ENCODE results near the gene ALDH1L1.

ALDH1L1 gene

GRCh38 chr3:126064627-126065258 lies 115.6 kb downstream of the ALDH1L1 start:
- Histone ChIP-seq H3K4me1 (ENCODE audit: insufficient read depth, insufficient read length) (no peaks in the 10 kb centered on the region), H3K4me3 (ENCODE audit: insufficient read length, low read depth) (no peak overlapping the region), H3K36me3 (ENCODE audit: insufficient read depth, insufficient read length, low read length) (peaks cover 2% of the 10 kb centered on the region), H3K9ac (ENCODE audit: insufficient read length, low read depth) (no peak overlapping the region), H3K27me3 (ENCODE audit: insufficient read depth, insufficient read length) (no peaks in the 10 kb centered on the region), H3K9me3 (ENCODE audit: insufficient read depth, low read length) (no peaks in the 10 kb centered on the region)
- no peak for TF ChIP-seq YY1 (IDR thresholded peaks at IDR 0.05; ENCODE audit: insufficient read depth, insufficient read length)
- no peak for TF ChIP-seq SUZ12 (IDR thresholded peaks at IDR 0.05; ENCODE audit: extremely low read depth, insufficient read depth, insufficient read length)
- no peak for TF ChIP-seq ZNF274 (IDR thresholded peaks at IDR 0.05; ENCODE audit: low read depth, low read length)
- no peak for DNase-seq (ENCODE audit: low read depth, low spot score)

GRCh38 chr3:126063358-126063965 lies 116.9 kb downstream of the ALDH1L1 start:
- H3K9ac ChIP-seq (ENCODE audit: insufficient read length, low read depth): no peak overlapping the region
- H3K4me1 ChIP-seq (ENCODE audit: insufficient read depth, insufficient read length): no peaks in the 10 kb centered on the region
- H3K36me3 ChIP-seq (ENCODE audit: insufficient read depth, insufficient read length, low read length): peaks cover 2% of the 10 kb centered on the region
- H3K27me3 ChIP-seq (ENCODE audit: insufficient read depth, insufficient read length): no peaks in the 10 kb centered on the region
- no peak for DNase-seq (ENCODE audit: low read depth, low spot score)
- no peaks in the 10 kb centered on the region for H3K9me3 ChIP-seq (ENCODE audit: insufficient read depth, low read length)
- TF ChIP-seq ZNF274 (IDR thresholded peaks at IDR 0.05; ENCODE audit: low read depth, low read length): no peak
- no peak for TF ChIP-seq SUZ12 (IDR thresholded peaks at IDR 0.05; ENCODE audit: extremely low read depth, insufficient read depth, insufficient read length)
- no peak for TF ChIP-seq YY1 (IDR thresholded peaks at IDR 0.05; ENCODE audit: insufficient read depth, insufficient read length)
- H3K4me3 ChIP-seq (ENCODE audit: insufficient read length, low read depth): no peak overlapping the region

- H3K27me3 ChIP-seq (ENCODE audit: insufficient read depth, insufficient read length): no peaks in the 10 kb centered on the region
- H3K4me3 ChIP-seq (ENCODE audit: insufficient read length, low read depth): no peak overlapping the region
- H3K36me3 ChIP-seq (ENCODE audit: insufficient read depth, insufficient read length, low read length): peaks cover 2% of the 10 kb centered on the region
- peaks cover 9% of the 10 kb centered on the region for H3K4me1 ChIP-seq (ENCODE audit: insufficient read depth, insufficient read length)
- TF ChIP-seq ZNF274 (IDR thresholded peaks at IDR 0.05; ENCODE audit: low read depth, low read length): no peak
- TF ChIP-seq YY1 (IDR thresholded peaks at IDR 0.05; ENCODE audit: insufficient read depth, insufficient read length): no peak
- no peak for TF ChIP-seq SUZ12 (IDR thresholded peaks at IDR 0.05; ENCODE audit: extremely low read depth, insufficient read depth, insufficient read length)
- no peak overlapping the region for H3K9ac ChIP-seq (ENCODE audit: insufficient read length, low read depth)
- DNase-seq (ENCODE audit: low read depth, low spot score): no peak
- no peaks in the 10 kb centered on the region for H3K9me3 ChIP-seq (ENCODE audit: insufficient read depth, low read length)
Observed at GRCh38 chr3:126061301-126062032, 118.9 kb downstream of the ALDH1L1 start.

GRCh38 chr3:126060613-126061145 lies 119.7 kb downstream of the ALDH1L1 start:
- Histone ChIP-seq H3K4me3 (ENCODE audit: insufficient read length, low read depth) (no peak overlapping the region), H3K36me3 (ENCODE audit: insufficient read depth, insufficient read length, low read length) (peaks cover 5% of the 10 kb centered on the region), H3K4me1 (ENCODE audit: insufficient read depth, insufficient read length) (peaks cover 12% of the 10 kb centered on the region), H3K27me3 (ENCODE audit: insufficient read depth, insufficient read length) (no peaks in the 10 kb centered on the region), H3K9ac (ENCODE audit: insufficient read length, low read depth) (no peak overlapping the region), H3K9me3 (ENCODE audit: insufficient read depth, low read length) (no peaks in the 10 kb centered on the region)
- no peak for DNase-seq (ENCODE audit: low read depth, low spot score)
- TF ChIP-seq SUZ12 (IDR thresholded peaks at IDR 0.05; ENCODE audit: extremely low read depth, insufficient read depth, insufficient read length): no peak
- no peak for TF ChIP-seq YY1 (IDR thresholded peaks at IDR 0.05; ENCODE audit: insufficient read depth, insufficient read length)
- TF ChIP-seq ZNF274 (IDR thresholded peaks at IDR 0.05; ENCODE audit: low read depth, low read length): no peak

- Histone ChIP-seq H3K9ac (ENCODE audit: insufficient read length, low read depth) (no peak overlapping the region), H3K27me3 (ENCODE audit: insufficient read depth, insufficient read length) (no peaks in the 10 kb centered on the region), H3K4me1 (ENCODE audit: insufficient read depth, insufficient read length) (peaks cover 12% of the 10 kb centered on the region), H3K36me3 (ENCODE audit: insufficient read depth, insufficient read length, low read length) (peaks cover 5% of the 10 kb centered on the region), H3K4me3 (ENCODE audit: insufficient read length, low read depth) (no peak overlapping the region), H3K9me3 (ENCODE audit: insufficient read depth, low read length) (no peaks in the 10 kb centered on the region)
- no peak for DNase-seq (ENCODE audit: low read depth, low spot score)
- no peak for TF ChIP-seq SUZ12 (IDR thresholded peaks at IDR 0.05; ENCODE audit: extremely low read depth, insufficient read depth, insufficient read length)
- no peak for TF ChIP-seq ZNF274 (IDR thresholded peaks at IDR 0.05; ENCODE audit: low read depth, low read length)
- TF ChIP-seq YY1 (IDR thresholded peaks at IDR 0.05; ENCODE audit: insufficient read depth, insufficient read length): no peak
Observed at GRCh38 chr3:126058666-126059065, 121.7 kb downstream of the ALDH1L1 start.

- peaks cover 12% of the 10 kb centered on the region for H3K4me1 ChIP-seq (ENCODE audit: insufficient read depth, insufficient read length)
- no peak for DNase-seq (ENCODE audit: low read depth, low spot score)
- H3K9me3 ChIP-seq (ENCODE audit: insufficient read depth, low read length): no peaks in the 10 kb centered on the region
- peaks cover 5% of the 10 kb centered on the region for H3K36me3 ChIP-seq (ENCODE audit: insufficient read depth, insufficient read length, low read length)
- no peaks in the 10 kb centered on the region for H3K27me3 ChIP-seq (ENCODE audit: insufficient read depth, insufficient read length)
- no peak overlapping the region for H3K4me3 ChIP-seq (ENCODE audit: insufficient read length, low read depth)
- H3K9ac ChIP-seq (ENCODE audit: insufficient read length, low read depth): no peak overlapping the region
- TF ChIP-seq SUZ12 (IDR thresholded peaks at IDR 0.05; ENCODE audit: extremely low read depth, insufficient read depth, insufficient read length) (no peak), ZNF274 (IDR thresholded peaks at IDR 0.05; ENCODE audit: low read depth, low read length) (no peak), YY1 (IDR thresholded peaks at IDR 0.05; ENCODE audit: insufficient read depth, insufficient read length) (no peak)
Observed at GRCh38 chr3:126057936-126058335, 122.5 kb downstream of the ALDH1L1 start.

- H3K4me1 ChIP-seq (ENCODE audit: insufficient read depth, insufficient read length): peaks cover 12% of the 10 kb centered on the region
- no peaks in the 10 kb centered on the region for H3K9me3 ChIP-seq (ENCODE audit: insufficient read depth, low read length)
- H3K36me3 ChIP-seq (ENCODE audit: insufficient read depth, insufficient read length, low read length): peaks cover 5% of the 10 kb centered on the region
- H3K4me3 ChIP-seq (ENCODE audit: insufficient read length, low read depth): no peak overlapping the region
- no peaks in the 10 kb centered on the region for H3K27me3 ChIP-seq (ENCODE audit: insufficient read depth, insufficient read length)
- no peak for DNase-seq (ENCODE audit: low read depth, low spot score)
- TF ChIP-seq SUZ12 (IDR thresholded peaks at IDR 0.05; ENCODE audit: extremely low read depth, insufficient read depth, insufficient read length) (no peak), ZNF274 (IDR thresholded peaks at IDR 0.05; ENCODE audit: low read depth, low read length) (no peak), YY1 (IDR thresholded peaks at IDR 0.05; ENCODE audit: insufficient read depth, insufficient read length) (no peak)
- no peak overlapping the region for H3K9ac ChIP-seq (ENCODE audit: insufficient read length, low read depth)
Observed at GRCh38 chr3:126057501-126057819, 122.9 kb downstream of the ALDH1L1 start.
